Effector CD8-positive, alpha-beta T cell (primary cell): ENCODE results near the gene LTO1.

Experiments used
- DNase-seq: peaks from one replicate; lab custom pipeline; 2025; lab: John Stamatoyannopoulos, UW

The LTO1 gene

DNA sequence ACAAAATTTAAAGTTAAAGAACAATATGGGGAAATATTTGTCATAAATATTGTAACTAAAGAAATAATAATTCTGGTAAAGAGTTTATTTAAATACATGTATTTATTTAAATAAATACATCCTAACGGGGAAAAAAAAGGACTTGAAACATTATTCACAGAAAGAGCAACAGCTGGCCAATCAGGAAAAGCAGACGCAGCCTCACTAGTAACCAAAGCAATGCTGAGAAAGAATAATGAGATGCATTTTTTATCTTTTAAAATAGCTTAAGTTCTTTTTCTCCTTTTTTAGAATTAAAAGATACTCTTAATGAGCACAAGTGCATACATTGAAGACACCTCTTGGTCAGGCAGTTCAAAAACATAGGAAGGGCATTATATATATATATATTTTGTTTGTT lies 2.6 kb upstream of the LTO1 start:
- DNase-seq, result no peak

- DNase-seq, result no peak
Observed at GRCh38 chr11:69674267-69674885, 777 bp downstream of the LTO1 start.

GRCh38 chr11:69671734-69672465 lies 3.3 kb downstream of the LTO1 start:
- no peak for DNase-seq

DNA sequence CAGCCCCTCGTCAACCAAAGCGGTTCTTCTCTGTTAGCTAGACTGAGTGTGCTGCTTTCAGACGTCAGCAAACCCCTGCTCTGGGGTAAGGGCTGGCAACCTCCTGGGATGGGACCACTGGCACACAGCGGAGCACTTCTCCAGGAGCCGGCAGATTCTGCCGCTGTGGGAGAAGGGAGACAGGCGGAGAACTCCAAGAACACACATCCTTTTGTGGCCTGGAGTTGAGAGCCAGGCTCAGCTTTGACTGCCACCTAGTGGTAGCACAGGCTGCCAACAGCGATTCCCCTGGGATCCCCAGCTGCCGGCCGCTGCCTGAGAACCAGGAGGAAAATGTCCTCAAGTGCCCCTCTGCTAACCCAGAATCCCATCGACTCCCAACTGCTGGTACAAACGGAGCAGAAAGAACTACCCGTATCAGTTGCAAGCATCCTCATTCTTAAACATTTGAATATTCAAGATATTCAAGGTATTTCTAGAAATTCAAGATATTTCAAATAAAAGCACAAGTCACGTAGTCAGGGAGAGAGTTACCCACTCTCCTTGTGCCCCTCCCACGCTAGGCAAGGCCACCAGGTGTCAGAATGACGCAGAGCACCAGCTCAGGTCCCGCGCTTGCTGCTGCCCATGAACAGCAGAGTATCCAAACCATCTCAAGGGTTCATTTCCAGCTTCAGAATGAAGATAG lies 4.9 kb downstream of the LTO1 start:
- DNase-seq, result peak; percentile 28

GRCh38 chr11:69669486-69669885 lies 5.7 kb downstream of the LTO1 start:
- no peak for DNase-seq

DNA sequence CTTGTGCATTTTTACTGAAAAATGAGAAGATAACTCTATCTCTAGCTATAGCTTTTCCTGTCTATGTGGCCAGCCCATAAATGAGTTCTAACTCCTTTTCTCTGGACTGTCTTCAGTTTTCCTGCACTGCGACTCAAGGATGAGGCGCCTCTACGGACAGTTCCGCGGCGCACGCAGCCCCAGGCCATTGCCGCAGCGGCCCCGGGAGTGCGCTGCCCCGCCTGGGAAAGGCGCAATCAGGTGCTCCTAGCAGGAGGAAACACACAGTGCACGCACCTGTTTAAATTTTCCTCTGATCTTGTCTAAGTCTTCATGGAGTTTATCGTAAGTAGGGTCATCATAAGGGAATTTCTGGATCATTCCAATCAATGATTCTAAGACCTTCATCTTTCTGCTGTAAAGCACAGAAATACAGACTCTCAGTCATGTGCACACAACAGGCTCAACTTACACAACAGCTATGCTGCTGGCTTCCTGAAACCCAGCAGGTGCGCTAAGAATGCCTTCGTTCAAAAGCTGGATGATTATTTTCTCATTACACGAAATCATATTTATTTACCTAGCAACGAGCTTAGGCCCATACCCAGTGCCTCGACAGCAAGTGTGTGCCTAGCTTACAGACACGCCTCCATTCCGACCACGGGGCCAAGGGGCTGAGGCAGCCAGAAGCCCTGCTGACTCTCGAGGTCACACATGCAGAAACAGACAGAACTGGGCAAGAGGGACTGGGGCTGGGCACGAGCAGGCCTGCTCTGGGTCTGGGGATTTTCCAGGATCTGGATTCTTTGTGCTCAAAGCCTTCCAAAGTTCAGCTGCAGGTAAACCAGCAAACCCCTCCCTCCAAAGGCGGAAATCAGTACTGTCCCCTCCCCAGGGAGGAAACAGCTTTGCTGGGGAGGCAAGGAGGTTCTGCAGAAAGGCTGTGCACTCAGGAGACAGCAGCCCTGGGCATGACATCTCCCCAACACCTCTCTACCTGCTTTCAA lies 7.2 kb downstream of the LTO1 start:
- no peak for DNase-seq

- DNase-seq, result no peak
Observed at GRCh38 chr11:69666752-69667536, 8.2 kb downstream of the LTO1 start.

GRCh38 chr11:69666261-69666660 lies 8.9 kb downstream of the LTO1 start:
- no peak for DNase-seq

GRCh38 chr11:69665669-69666068 lies 9.5 kb downstream of the LTO1 start:
- DNase-seq, result no peak

DNA sequence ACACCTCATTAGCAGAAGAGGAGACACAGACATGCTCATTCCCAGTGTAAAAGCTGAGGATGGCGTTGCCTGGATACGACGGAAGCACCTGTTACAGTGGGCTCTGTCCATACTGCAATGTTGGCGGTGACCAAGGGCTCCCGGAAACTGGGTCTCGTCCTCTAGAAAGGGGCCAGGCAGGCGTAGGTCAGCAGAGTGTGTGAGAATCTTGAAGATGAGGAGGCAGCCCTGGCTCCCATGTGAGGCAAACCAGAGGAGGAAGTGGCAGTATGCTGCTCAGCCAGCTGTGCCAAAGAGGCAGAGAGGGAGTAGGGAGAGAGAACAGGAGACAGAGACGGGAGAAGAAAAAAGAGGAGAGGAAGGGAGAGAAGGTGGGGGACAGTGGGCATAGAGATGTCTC lies 10.3 kb downstream of the LTO1 start:
- DNase-seq, result no peak

- no peak for DNase-seq
Observed at GRCh38 chr11:69664103-69664775, 10.9 kb downstream of the LTO1 start.

DNA sequence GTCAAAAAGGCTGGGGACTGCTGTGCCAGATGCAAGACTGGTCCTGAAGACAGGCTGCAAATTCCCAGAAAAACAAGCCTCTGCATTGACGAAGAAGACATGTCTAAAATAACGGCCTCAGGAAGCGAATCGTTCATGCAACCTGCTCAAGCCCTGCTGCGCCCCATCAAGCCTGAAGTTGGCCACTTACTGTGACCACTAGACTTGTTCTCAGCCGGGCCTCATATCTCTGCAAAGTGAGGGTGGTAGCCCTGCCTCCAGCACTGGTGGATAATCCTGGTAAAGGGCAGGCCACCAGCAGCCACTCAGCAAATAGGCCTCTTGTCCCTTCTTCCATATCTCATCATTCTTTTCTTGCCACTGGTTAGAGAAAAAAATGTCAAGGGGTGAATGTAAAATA lies 11.8 kb downstream of the LTO1 start:
- DNase-seq, result no peak

DNA sequence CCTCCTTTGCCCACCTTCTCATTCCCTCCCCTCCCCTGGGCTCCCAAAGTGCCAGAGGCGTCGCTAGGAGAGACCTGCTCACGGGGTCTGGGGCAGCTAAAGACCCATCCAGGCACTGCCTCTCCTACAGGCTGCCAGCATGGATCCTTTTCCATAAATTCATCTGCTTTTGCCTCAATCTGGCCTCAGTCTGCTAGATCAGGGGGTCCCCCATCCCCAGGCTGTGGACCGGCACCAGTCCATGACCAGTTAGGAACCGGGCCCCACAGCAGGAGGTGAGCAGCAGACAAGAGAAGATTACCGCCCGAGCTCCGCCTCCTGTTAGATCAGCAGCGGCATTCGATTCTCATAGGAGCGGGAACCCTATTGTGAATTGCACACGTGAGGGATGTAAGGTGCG lies 12.3 kb downstream of the LTO1 start:
- DNase-seq, result no peak

DNA sequence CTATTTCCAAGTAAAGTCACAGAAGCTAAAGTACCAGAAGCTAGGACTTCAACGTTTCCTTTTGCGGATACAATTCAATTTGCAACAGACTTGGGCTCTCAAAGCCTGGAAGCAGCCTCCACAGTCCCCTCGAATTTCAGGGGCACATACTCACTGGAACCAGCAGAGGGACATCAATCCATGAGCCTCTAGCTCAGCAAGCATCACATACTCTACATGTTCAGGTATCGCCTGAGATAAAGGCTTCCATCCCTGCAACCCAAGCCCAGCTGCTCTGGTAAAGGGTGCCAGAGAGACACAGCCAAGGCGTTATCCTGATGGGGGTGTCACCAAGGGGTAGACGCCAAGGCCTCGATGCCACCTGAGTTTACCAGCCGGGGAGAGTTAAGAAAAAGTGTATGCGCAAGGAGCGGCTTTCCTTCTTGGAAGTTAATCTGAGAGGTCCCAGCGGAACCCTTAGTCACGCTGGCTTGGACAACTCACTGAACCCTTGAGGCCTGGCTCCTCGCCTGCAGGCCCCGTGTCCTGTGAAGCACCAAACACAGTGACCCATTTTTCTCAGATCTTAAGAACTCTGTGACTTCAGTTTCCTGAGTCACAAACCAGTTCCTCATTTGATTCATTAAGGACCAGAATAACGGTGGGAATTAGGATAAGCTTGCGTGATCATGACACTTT lies 13.0 kb downstream of the LTO1 start:
- no peak for DNase-seq

GRCh38 chr11:69661413-69661715 lies 13.8 kb downstream of the LTO1 start:
- DNase-seq, result no peak

DNA sequence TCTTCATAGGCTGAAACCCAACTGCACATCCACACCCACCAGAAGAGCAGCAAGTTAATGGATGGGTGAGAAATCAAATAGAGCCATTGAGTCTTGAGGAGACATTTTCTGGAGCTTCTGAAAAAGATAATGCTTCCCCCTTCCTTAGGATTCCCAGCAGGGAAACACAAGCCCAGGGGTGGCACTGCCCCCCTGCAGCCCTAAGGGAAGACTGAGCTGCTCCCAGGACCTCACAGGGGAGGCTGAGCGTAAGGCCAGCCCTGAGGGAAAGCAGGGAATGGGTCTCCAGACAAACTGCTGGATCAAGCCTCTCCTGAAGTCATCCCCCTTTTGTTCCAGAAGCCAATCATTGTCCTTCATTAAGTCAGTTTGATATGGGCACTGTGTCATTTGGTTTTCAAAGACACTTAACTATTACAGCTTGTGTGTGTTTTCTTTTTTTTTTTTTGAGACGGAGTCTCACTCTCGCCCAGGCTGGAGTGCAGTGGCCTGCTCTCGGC lies 15.1 kb downstream of the LTO1 start:
- no peak for DNase-seq

GRCh38 chr11:69659591-69659990 lies 15.6 kb downstream of the LTO1 start:
- no peak for DNase-seq

GRCh38 chr11:69658626-69659450 lies 16.3 kb downstream of the LTO1 start:
- no peak for DNase-seq
